ENCODE measurements around the gene SLITRK2.

GRCh38 chrX:145843146-145843904 is 25.7 kb downstream of the SLITRK2 start:
- TF ChIP-seq CTCF (conservative IDR thresholded peaks at IDR 0.05; ENCODE audit: low read depth, low read length) (no peak), EZH2 (IDR thresholded peaks at IDR 0.05; ENCODE audit: borderline replicate concordance, low read depth, low read length, poor library complexity, severe bottlenecking) (no peak)
